ENCODE data around the gene CYP4A22. TPM values are rescaled to one million over a fixed set of nuclear protein-coding genes. Genes with fewer than 3 reads are reported as not detected.
"Not testable (repeated sequence)": the region's sequence is repeated elsewhere in the genome, so short reads cannot be mapped to it uniquely, and the experiment has no call there.

The CYP4A22 gene
- total RNA-seq, 1 donor from 2014 or later = not detected

DNA sequence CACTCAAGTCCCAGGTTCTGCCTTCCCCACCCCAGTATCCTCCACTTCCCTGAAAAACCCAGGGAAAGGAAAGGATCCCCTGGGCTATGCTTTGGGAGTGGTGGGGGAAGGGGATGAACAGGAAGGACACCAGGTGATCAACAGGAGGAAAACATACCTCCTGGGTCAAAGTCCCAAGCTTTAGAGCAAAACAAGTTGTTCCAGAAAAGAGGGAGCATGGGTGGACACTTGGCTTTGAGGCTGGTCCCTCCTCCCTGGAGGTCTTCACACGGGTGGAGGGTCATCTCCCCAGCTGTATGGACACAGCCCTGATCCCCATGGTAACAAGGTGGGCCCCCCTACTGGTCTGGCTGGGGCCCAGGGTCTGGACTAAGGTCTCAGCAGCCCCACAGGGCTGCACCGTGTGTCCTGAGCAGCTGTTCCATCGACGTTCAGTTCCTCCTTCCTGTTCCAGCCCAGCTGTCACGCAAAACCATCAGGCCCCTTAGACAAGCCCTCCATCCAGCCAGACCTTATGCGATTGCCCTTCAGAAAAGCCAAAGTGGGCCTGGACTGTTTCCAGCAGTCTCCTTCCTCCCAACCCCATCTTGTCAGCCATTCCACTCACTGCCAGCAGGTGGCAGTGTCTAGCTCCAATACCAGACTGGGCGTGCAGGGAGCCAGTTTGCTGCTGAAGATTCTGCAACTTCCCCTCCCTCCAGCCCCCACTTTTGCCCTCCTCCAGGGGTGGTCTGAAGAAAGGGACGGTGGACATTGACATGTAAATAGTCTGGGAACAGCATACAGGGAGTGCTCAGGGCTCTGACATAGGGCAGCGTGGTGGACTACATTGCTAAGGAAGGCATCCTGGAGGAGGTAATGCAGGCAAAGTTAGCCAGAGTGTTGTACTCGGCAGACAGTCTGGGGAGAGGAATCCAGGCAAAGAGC, 55.5 kb downstream of the CYP4A22 start:
- H3K27me3 ChIP-seq = no peaks in the 10 kb centered on the region
- H3K27ac ChIP-seq = peak overlapping the region; percentile 42
- peaks cover 35% of the 10 kb centered on the region for H3K4me1 ChIP-seq
- intact Hi-C loops (cut with DNase I) = loop anchor here (10.0 kb wide), 1 partner anchor 72 kb away; no protein-coding TSS in a partner anchor
- H3K4me3 ChIP-seq = no peak overlapping the region
- H3K9me3 ChIP-seq = no peaks in the 10 kb centered on the region
- TF ChIP-seq, protein P1, sequence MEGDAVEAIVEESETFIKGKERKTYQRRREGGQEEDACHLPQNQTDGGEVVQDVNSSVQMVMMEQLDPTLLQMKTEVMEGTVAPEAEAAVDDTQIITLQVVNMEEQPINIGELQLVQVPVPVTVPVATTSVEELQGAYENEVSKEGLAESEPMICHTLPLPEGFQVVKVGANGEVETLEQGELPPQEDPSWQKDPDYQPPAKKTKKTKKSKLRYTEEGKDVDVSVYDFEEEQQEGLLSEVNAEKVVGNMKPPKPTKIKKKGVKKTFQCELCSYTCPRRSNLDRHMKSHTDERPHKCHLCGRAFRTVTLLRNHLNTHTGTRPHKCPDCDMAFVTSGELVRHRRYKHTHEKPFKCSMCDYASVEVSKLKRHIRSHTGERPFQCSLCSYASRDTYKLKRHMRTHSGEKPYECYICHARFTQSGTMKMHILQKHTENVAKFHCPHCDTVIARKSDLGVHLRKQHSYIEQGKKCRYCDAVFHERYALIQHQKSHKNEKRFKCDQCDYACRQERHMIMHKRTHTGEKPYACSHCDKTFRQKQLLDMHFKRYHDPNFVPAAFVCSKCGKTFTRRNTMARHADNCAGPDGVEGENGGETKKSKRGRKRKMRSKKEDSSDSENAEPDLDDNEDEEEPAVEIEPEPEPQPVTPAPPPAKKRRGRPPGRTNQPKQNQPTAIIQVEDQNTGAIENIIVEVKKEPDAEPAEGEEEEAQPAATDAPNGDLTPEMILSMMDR (IDR thresholded peaks at IDR 0.05) = peak; percentile 95
- H3K36me3 ChIP-seq = no peaks in the 10 kb centered on the region
- ATAC-seq (peak; percentile 70), DNase-seq (peak; percentile 85)

DNA sequence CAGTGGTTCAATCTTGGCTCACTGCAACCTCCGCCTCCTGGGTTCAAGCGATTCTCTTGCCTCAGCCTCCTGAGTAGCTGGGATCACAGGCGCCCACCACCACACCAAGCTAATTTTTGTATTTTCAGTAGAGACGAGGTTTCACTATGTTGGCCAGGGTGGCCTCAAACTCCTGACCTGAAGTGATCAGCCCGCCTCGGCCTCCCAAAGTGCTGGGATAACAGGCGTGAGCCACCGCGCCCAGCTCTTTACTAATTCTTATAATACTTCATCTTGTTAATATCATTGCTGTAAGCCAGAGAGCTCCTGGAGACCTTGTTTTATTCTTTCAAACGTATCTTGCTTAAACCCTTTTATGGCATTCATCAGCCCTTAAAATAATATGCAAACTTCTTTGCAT, 56.3 kb downstream of the CYP4A22 start:
- H3K27ac ChIP-seq, H3K27me3 ChIP-seq, ATAC-seq, H3K9me3 ChIP-seq, H3K36me3 ChIP-seq, H3K4me3 ChIP-seq, DNase-seq: not testable (repeated sequence)
- H3K4me1 ChIP-seq = peaks cover 35% of the 10 kb centered on the region
- intact Hi-C loops (cut with DNase I) = loop anchor here (10.0 kb wide), 1 partner anchor 71 kb away; no protein-coding TSS in a partner anchor

DNA sequence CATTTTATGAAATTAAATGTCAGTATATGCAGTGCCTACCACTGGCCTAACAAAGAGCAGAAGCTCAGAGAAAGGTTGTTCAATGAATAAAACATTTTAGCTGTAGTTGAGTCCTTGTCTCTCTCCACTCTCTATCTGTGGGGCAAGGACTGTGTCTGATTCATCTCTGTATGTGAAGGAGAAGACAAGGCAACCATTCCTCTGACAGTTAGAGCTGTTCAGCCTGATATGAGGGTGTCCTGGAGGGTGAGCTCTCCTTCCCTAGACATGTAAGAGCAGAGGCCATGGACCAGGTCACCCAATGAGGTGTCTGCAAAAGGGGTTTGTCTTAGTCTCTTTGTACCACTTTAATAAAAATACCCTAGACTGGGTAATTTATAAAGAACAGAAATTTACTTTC, 57.1 kb downstream of the CYP4A22 start:
- H3K36me3 ChIP-seq = no peaks in the 10 kb centered on the region
- TF ChIP-seq, protein P1 (IDR thresholded peaks at IDR 0.05) = no peak
- no peaks in the 10 kb centered on the region for H3K27me3 ChIP-seq
- no peaks in the 10 kb centered on the region for H3K9me3 ChIP-seq
- H3K4me3 ChIP-seq = no peak overlapping the region
- intact Hi-C loops (cut with DNase I) = loop anchor here (10.0 kb wide), 1 partner anchor 70 kb away; no protein-coding TSS in a partner anchor
- no peak for ATAC-seq
- peaks cover 35% of the 10 kb centered on the region for H3K4me1 ChIP-seq
- H3K27ac ChIP-seq = no peak overlapping the region
- DNase-seq = no peak

DNA sequence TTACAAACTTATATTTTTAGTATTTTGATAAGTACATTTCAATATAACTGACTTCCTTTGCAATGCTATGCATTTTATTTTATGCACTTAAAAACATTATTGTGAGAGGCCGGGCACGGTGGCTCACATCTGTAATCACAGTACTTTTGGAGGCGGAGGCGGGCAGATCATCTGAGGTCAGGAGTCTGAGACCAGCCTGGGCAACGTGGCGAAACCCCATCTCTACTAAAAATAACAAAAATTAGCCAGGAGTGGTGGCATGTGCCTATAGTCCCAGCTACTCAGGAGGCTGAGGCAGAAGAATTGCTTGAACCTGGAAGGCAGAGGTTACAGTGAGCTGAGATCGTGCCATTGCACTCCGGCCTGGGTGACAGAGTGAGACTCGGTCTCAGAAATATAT, 58.7 kb downstream of the CYP4A22 start:
- H3K27ac ChIP-seq, H3K36me3 ChIP-seq, H3K27me3 ChIP-seq, DNase-seq, H3K4me3 ChIP-seq, ATAC-seq, H3K9me3 ChIP-seq: not testable (repeated sequence)
- H3K4me1 ChIP-seq = peaks cover 19% of the 10 kb centered on the region
- intact Hi-C loops (cut with DNase I) = loop anchor here (10.0 kb wide), 1 partner anchor 69 kb away; no protein-coding TSS in a partner anchor

GRCh38 chr1:47196622-47197021, 59.4 kb downstream of the CYP4A22 start:
- no peaks in the 10 kb centered on the region for H3K9me3 ChIP-seq
- H3K27ac ChIP-seq = no peak overlapping the region
- peak; percentile 60 for DNase-seq
- intact Hi-C loops (cut with DNase I) = loop anchor here (10.0 kb wide), 1 partner anchor 68 kb away; no protein-coding TSS in a partner anchor
- H3K4me3 ChIP-seq = no peak overlapping the region
- TF ChIP-seq, protein P1 (IDR thresholded peaks at IDR 0.05) = no peak
- no peak for ATAC-seq
- H3K4me1 ChIP-seq = peaks cover 16% of the 10 kb centered on the region
- H3K27me3 ChIP-seq = no peaks in the 10 kb centered on the region
- no peaks in the 10 kb centered on the region for H3K36me3 ChIP-seq

DNA sequence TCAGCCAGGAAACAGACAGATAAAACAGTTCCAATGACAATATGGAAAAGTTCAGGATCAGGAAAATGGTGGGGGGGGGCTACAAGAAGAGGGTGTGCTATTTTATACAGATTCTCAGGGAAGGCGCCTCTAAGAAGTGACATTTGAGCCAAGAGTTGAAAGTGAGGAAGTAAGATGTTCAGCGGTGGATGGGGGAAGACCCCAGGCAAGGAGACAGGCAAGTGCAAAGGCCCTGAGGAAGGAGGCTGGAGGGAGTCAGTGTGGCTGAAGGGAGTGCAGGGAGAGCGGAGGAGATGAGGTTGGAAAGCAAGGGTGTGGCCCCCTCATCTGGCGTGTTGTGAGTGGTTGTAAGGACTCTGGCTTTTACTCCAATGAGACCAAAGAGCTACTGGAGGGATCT, 61.0 kb downstream of the CYP4A22 start:
- DNase-seq (no peak), ATAC-seq (no peak)
- no peaks in the 10 kb centered on the region for H3K36me3 ChIP-seq
- no peaks in the 10 kb centered on the region for H3K27me3 ChIP-seq
- no peak overlapping the region for H3K27ac ChIP-seq
- intact Hi-C loops (cut with DNase I) = loop anchor here (10.0 kb wide), 1 partner anchor 67 kb away; no protein-coding TSS in a partner anchor
- H3K4me3 ChIP-seq = no peak overlapping the region
- peaks cover under 1% of the 10 kb centered on the region for H3K4me1 ChIP-seq
- no peaks in the 10 kb centered on the region for H3K9me3 ChIP-seq
- TF ChIP-seq, protein P1 (IDR thresholded peaks at IDR 0.05) = no peak

Other genes starting within 250 kb of the CYP4A22 start
- not detected for gene CYP4A11, start 196.0 kb upstream of the CYP4A22 start, total RNA-seq
- 6.8 TPM for gene CYP4X1, start 113.8 kb upstream of the CYP4A22 start, total RNA-seq
- gene CYP4Z1, start 70.2 kb upstream of the CYP4A22 start, total RNA-seq = 2.1 TPM
- 41.2 TPM for gene PDZK1IP1, start 52.6 kb downstream of the CYP4A22 start, total RNA-seq
- 18.3 TPM for gene TAL1, start 94.8 kb downstream of the CYP4A22 start, total RNA-seq
- gene STIL, start 176.7 kb downstream of the CYP4A22 start, total RNA-seq = 1.7 TPM
- 127 TPM for gene CMPK1, start 196.3 kb downstream of the CYP4A22 start, total RNA-seq